ENCODE results near the gene SMC6. TPM values are rescaled to one million over a fixed set of nuclear protein-coding genes. Genes with fewer than 3 reads are reported as not detected.

Gene SMC6
- total RNA-seq, 5 donors from 2014 or later (not counting 1 experiment from before 2014, with no cell fraction given): 14.1 to 22.8 (median 18.1) TPM

- DNase-seq: no peak
- Histone ChIP-seq H3K4me1 (ENCODE audit: control insufficient read depth in 1 of 2, extremely low read depth in 1 of 2, insufficient read depth in 2 of 2, low read length in 2 of 2) (no peaks in the 10 kb centered on the region), H3K36me3 (ENCODE audit: control insufficient read depth in 2 of 2, extremely low read depth in 1 of 2, insufficient read depth in 1 of 2, low read length in 1 of 2) (peaks cover 0 to 44% of the 10 kb centered on the region in 2 donors), H3K4me3 (ENCODE audit: control insufficient read depth in 1 of 2, extremely low read depth in 1 of 2, low read length in 1 of 2) (no peak overlapping the region), H3K9me3 (no peaks in the 10 kb centered on the region), H3K27me3 (replicated peaks in 1 of 2; ENCODE audit: control insufficient read depth in 2 of 2, extremely low read depth in 1 of 2, insufficient read depth in 2 of 2, low read length in 1 of 2) (no peaks in the 10 kb centered on the region), H3K27ac (ENCODE audit: low read length) (no peak overlapping the region)
- Mint-ChIP-seq H3K36me3 (peaks cover 40% of the 10 kb centered on the region), H3K9me3 (no peaks in the 10 kb centered on the region), H3K4me3 (no peak overlapping the region), H3K27me3 (no peaks in the 10 kb centered on the region), H3K4me1 (no peaks in the 10 kb centered on the region), H3K27ac (no peak overlapping the region)
- ChIA-PET POLR2A (no interaction called here), CTCF (interaction anchor here in 1 of 2 donors (0.6 kb wide), 1 partner anchor 15 kb away, joined by 5 read pairs; no protein-coding TSS in a partner anchor)
- 98% methylated on average over 6 of the region's 9 CpGs for WGBS (ENCODE audit: insufficient coverage)
- ATAC-seq (replicated peaks in 1 of 4): no peak
These were observed 42.9 kb downstream of the SMC6 start for GRCh38 chr2:17710547-17711248.

GRCh38 chr2:17709897-17710296 is 43.7 kb downstream of the SMC6 start:
- no peak for ATAC-seq (replicated peaks in 1 of 4)
- Mint-ChIP-seq H3K4me3 (no peak overlapping the region), H3K4me1 (no peaks in the 10 kb centered on the region), H3K27ac (no peak overlapping the region), H3K27me3 (no peaks in the 10 kb centered on the region), H3K36me3 (peaks cover 41% of the 10 kb centered on the region), H3K9me3 (no peaks in the 10 kb centered on the region)
- ChIA-PET CTCF (no interaction called here), POLR2A (no interaction called here)
- Histone ChIP-seq H3K9me3 (no peaks in the 10 kb centered on the region), H3K4me3 (ENCODE audit: control insufficient read depth in 1 of 2, extremely low read depth in 1 of 2, low read length in 1 of 2) (no peak overlapping the region), H3K36me3 (ENCODE audit: control insufficient read depth in 2 of 2, extremely low read depth in 1 of 2, insufficient read depth in 1 of 2, low read length in 1 of 2) (peaks cover 0 to 43% of the 10 kb centered on the region in 2 donors), H3K27ac (ENCODE audit: low read length) (no peak overlapping the region), H3K4me1 (ENCODE audit: control insufficient read depth in 1 of 2, extremely low read depth in 1 of 2, insufficient read depth in 2 of 2, low read length in 2 of 2) (no peaks in the 10 kb centered on the region), H3K27me3 (replicated peaks in 1 of 2; ENCODE audit: control insufficient read depth in 2 of 2, extremely low read depth in 1 of 2, insufficient read depth in 2 of 2, low read length in 1 of 2) (no peaks in the 10 kb centered on the region)
- WGBS (ENCODE audit: insufficient coverage): 100% methylated on average over 2 of the region's 2 CpGs
- DNase-seq: no peak

- Histone ChIP-seq H3K9me3 (no peaks in the 10 kb centered on the region), H3K27me3 (replicated peaks in 1 of 2; ENCODE audit: control insufficient read depth in 2 of 2, extremely low read depth in 1 of 2, insufficient read depth in 2 of 2, low read length in 1 of 2) (no peaks in the 10 kb centered on the region), H3K27ac (ENCODE audit: low read length) (no peak overlapping the region), H3K36me3 (ENCODE audit: control insufficient read depth in 2 of 2, extremely low read depth in 1 of 2, insufficient read depth in 1 of 2, low read length in 1 of 2) (peaks cover 0 to 38% of the 10 kb centered on the region in 2 donors), H3K4me3 (ENCODE audit: control insufficient read depth in 1 of 2, extremely low read depth in 1 of 2, low read length in 1 of 2) (no peak overlapping the region), H3K4me1 (ENCODE audit: control insufficient read depth in 1 of 2, extremely low read depth in 1 of 2, insufficient read depth in 2 of 2, low read length in 2 of 2) (no peaks in the 10 kb centered on the region)
- Mint-ChIP-seq H3K9me3 (no peaks in the 10 kb centered on the region), H3K27me3 (no peaks in the 10 kb centered on the region), H3K27ac (no peak overlapping the region), H3K4me3 (no peak overlapping the region), H3K36me3 (peaks cover 37% of the 10 kb centered on the region), H3K4me1 (no peaks in the 10 kb centered on the region)
- no CpG with 5 or more reads among the region's 1 CpG for WGBS (ENCODE audit: insufficient coverage)
- ATAC-seq (replicated peaks in 1 of 4) (no peak), DNase-seq (no peak)
- ChIA-PET POLR2A (interaction anchor here in 1 of 2 donors (0.6 kb wide), 1 partner anchor 1270 kb away, joined by 3 read pairs; no protein-coding TSS in a partner anchor), CTCF (interaction anchor here in 1 of 2 donors (0.7 to 1.3 kb wide), 3 partner anchors 10 to 13 kb away, joined by 3 to 9 read pairs (median 6); no protein-coding TSS in a partner anchor)
These were observed 45.1 kb downstream of the SMC6 start for GRCh38 chr2:17708501-17708900.

GRCh38 chr2:17706845-17707244 is 46.8 kb downstream of the SMC6 start:
- Mint-ChIP-seq H3K27me3 (no peaks in the 10 kb centered on the region), H3K4me3 (no peak overlapping the region), H3K27ac (no peak overlapping the region), H3K4me1 (no peaks in the 10 kb centered on the region), H3K9me3 (no peaks in the 10 kb centered on the region), H3K36me3 (peaks cover 33% of the 10 kb centered on the region)
- ChIA-PET POLR2A (no interaction called here), CTCF (no interaction called here)
- WGBS (ENCODE audit: insufficient coverage): no CpG with 5 or more reads among the region's 4 CpGs
- H3K4me1 ChIP-seq (ENCODE audit: control insufficient read depth in 1 of 2, extremely low read depth in 1 of 2, insufficient read depth in 2 of 2, low read length in 2 of 2): no peaks in the 10 kb centered on the region
- DNase-seq (no peak), ATAC-seq (replicated peaks in 1 of 4) (no peak)
- H3K27ac ChIP-seq (ENCODE audit: low read length): no peak overlapping the region
- peaks cover 0 to 31% of the 10 kb centered on the region in 2 donors for H3K36me3 ChIP-seq (ENCODE audit: control insufficient read depth in 2 of 2, extremely low read depth in 1 of 2, insufficient read depth in 1 of 2, low read length in 1 of 2)
- no peaks in the 10 kb centered on the region for H3K9me3 ChIP-seq
- H3K4me3 ChIP-seq (ENCODE audit: control insufficient read depth in 1 of 2, extremely low read depth in 1 of 2, low read length in 1 of 2): no peak overlapping the region
- no peaks in the 10 kb centered on the region for H3K27me3 ChIP-seq (replicated peaks in 1 of 2; ENCODE audit: control insufficient read depth in 2 of 2, extremely low read depth in 1 of 2, insufficient read depth in 2 of 2, low read length in 1 of 2)

- ChIA-PET CTCF (no interaction called here), POLR2A (interaction anchor here in 1 of 2 donors (0.7 kb wide), 1 partner anchor 405 kb away, joined by 5 read pairs; no protein-coding TSS in a partner anchor)
- Mint-ChIP-seq H3K27me3 (no peaks in the 10 kb centered on the region), H3K36me3 (peaks cover 68% of the 10 kb centered on the region), H3K4me3 (no peak overlapping the region), H3K4me1 (no peaks in the 10 kb centered on the region), H3K9me3 (no peaks in the 10 kb centered on the region), H3K27ac (no peak overlapping the region)
- no peak for ATAC-seq (replicated peaks in 1 of 4)
- Histone ChIP-seq H3K27me3 (replicated peaks in 1 of 2; ENCODE audit: control insufficient read depth in 2 of 2, extremely low read depth in 1 of 2, insufficient read depth in 2 of 2, low read length in 1 of 2) (no peaks in the 10 kb centered on the region), H3K36me3 (ENCODE audit: control insufficient read depth in 2 of 2, extremely low read depth in 1 of 2, insufficient read depth in 1 of 2, low read length in 1 of 2) (peaks cover 0 to 9% of the 10 kb centered on the region in 2 donors), H3K9me3 (no peaks in the 10 kb centered on the region), H3K4me1 (ENCODE audit: control insufficient read depth in 1 of 2, extremely low read depth in 1 of 2, insufficient read depth in 2 of 2, low read length in 2 of 2) (no peaks in the 10 kb centered on the region), H3K4me3 (ENCODE audit: control insufficient read depth in 1 of 2, extremely low read depth in 1 of 2, low read length in 1 of 2) (no peak overlapping the region), H3K27ac (ENCODE audit: low read length) (no peak overlapping the region)
- DNase-seq: no peak
- no CpG with 5 or more reads among the region's 7 CpGs for WGBS (ENCODE audit: insufficient coverage)
These were observed 62.8 kb downstream of the SMC6 start for GRCh38 chr2:17690776-17691175.

GRCh38 chr2:17689010-17689409 is 64.6 kb downstream of the SMC6 start:
- H3K4me1 Mint-ChIP-seq: no peaks in the 10 kb centered on the region
- WGBS (ENCODE audit: insufficient coverage): 100% methylated on average over 1 of the region's 6 CpGs
- H3K27ac Mint-ChIP-seq: no peak overlapping the region
- no peak overlapping the region for H3K4me3 Mint-ChIP-seq
- peaks cover under 1 to 4% of the 10 kb centered on the region in 2 donors for H3K36me3 ChIP-seq (ENCODE audit: control insufficient read depth in 2 of 2, extremely low read depth in 1 of 2, insufficient read depth in 1 of 2, low read length in 1 of 2)
- H3K4me3 ChIP-seq (ENCODE audit: control insufficient read depth in 1 of 2, extremely low read depth in 1 of 2, low read length in 1 of 2): no peak overlapping the region
- no peaks in the 10 kb centered on the region for H3K9me3 ChIP-seq
- H3K4me1 ChIP-seq (ENCODE audit: control insufficient read depth in 1 of 2, extremely low read depth in 1 of 2, insufficient read depth in 2 of 2, low read length in 2 of 2): no peaks in the 10 kb centered on the region
- H3K9me3 Mint-ChIP-seq: no peaks in the 10 kb centered on the region
- no peak overlapping the region for H3K27ac ChIP-seq (ENCODE audit: low read length)
- no peaks in the 10 kb centered on the region for H3K27me3 ChIP-seq (replicated peaks in 1 of 2; ENCODE audit: control insufficient read depth in 2 of 2, extremely low read depth in 1 of 2, insufficient read depth in 2 of 2, low read length in 1 of 2)
- no peak for ATAC-seq (replicated peaks in 1 of 4)
- H3K27me3 Mint-ChIP-seq: no peaks in the 10 kb centered on the region
- ChIA-PET POLR2A (no interaction called here), CTCF (no interaction called here)
- peaks cover 64% of the 10 kb centered on the region for H3K36me3 Mint-ChIP-seq
- DNase-seq: no peak
